ENCODE results near the gene CUL2. TPM values are rescaled to one million over a fixed set of nuclear protein-coding genes. Genes with fewer than 3 reads are reported as not detected.

Gene CUL2
- polyA plus RNA-seq, 1 of the 3 experiments (the other 2 are of a cell fraction) = 13.1 TPM

GRCh38 chr10:34999532-34999931 is 90.6 kb downstream of the CUL2 start:
- no peak overlapping the region for H3K9ac ChIP-seq
- TF ChIP-seq PBX3 (IDR thresholded peaks at IDR 0.05) (no peak), IRF3 (IDR thresholded peaks at IDR 0.05; ENCODE audit: low read depth, low read length) (no peak), MAX (IDR thresholded peaks at IDR 0.05; ENCODE audit: low read depth) (no peak), RAD21 (IDR thresholded peaks at IDR 0.05; ENCODE audit: low read length) (no peak)
- H4K20me1 ChIP-seq (ENCODE audit: insufficient read depth) = no peaks in the 10 kb centered on the region
- no peak overlapping the region for H2AFZ ChIP-seq (ENCODE audit: low read depth)
- ChIA-PET POLR2A (no interaction called here), CTCF (no interaction called here)
- H3K36me3 ChIP-seq (replicated peaks in 1 of 2; ENCODE audit: control insufficient read depth in 1 of 2, insufficient read depth in 2 of 2, low read length in 1 of 2) = peaks cover 0 to 3% of the 10 kb centered on the region in 2 experiments
- H3K4me2 ChIP-seq = no peak overlapping the region
- H3K27me3 ChIP-seq (ENCODE audit: insufficient read depth) = no peaks in the 10 kb centered on the region
- 97% methylated on average over 5 of the region's 5 CpGs for WGBS (ENCODE audit: low lambda C conversion rate)
- H3F3A ChIP-seq (replicated peaks; ENCODE audit: insufficient read depth) = no peaks in the 10 kb centered on the region
- no peaks in the 10 kb centered on the region; a peak in 1 of 4 replicates for H3K4me1 ChIP-seq (ENCODE audit: control insufficient read depth in 1 of 2, insufficient read depth in 2 of 2, low read depth in 1 of 2, low read length in 1 of 2)
- no peak overlapping the region for H3K27ac ChIP-seq (ENCODE audit: low read depth in 2 of 2, low read length in 1 of 2)
- DNase-seq = no peak
- no peaks in the 10 kb centered on the region for H3K9me2 ChIP-seq
- no peaks in the 10 kb centered on the region for H3K79me2 ChIP-seq (ENCODE audit: insufficient read depth)
- no peak overlapping the region for H3K4me3 ChIP-seq (ENCODE audit: low read depth in 2 of 2, low read length in 1 of 2)
- H3K9me3 ChIP-seq = no peaks in the 10 kb centered on the region

GRCh38 chr10:34998940-34999339 is 91.2 kb downstream of the CUL2 start:
- Histone ChIP-seq H2AFZ (ENCODE audit: low read depth) (no peak overlapping the region), H3K9me3 (no peaks in the 10 kb centered on the region), H3K9ac (no peak overlapping the region), H3K36me3 (replicated peaks in 1 of 2; ENCODE audit: control insufficient read depth in 1 of 2, insufficient read depth in 2 of 2, low read length in 1 of 2) (peaks cover 0 to 3% of the 10 kb centered on the region in 2 experiments), H3K4me2 (no peak overlapping the region), H3K4me1 (ENCODE audit: control insufficient read depth in 1 of 2, insufficient read depth in 2 of 2, low read depth in 1 of 2, low read length in 1 of 2) (no peaks in the 10 kb centered on the region; a peak in 1 of 4 replicates), H3K9me2 (no peaks in the 10 kb centered on the region), H4K20me1 (ENCODE audit: insufficient read depth) (no peaks in the 10 kb centered on the region), H3K79me2 (ENCODE audit: insufficient read depth) (no peaks in the 10 kb centered on the region), H3K4me3 (ENCODE audit: low read depth in 2 of 2, low read length in 1 of 2) (no peak overlapping the region), H3K27ac (ENCODE audit: low read depth in 2 of 2, low read length in 1 of 2) (no peak overlapping the region), H3F3A (replicated peaks; ENCODE audit: insufficient read depth) (peaks cover 5% of the 10 kb centered on the region), H3K27me3 (ENCODE audit: insufficient read depth) (no peaks in the 10 kb centered on the region)
- ChIA-PET CTCF (interaction anchor here (0.7 kb wide), 1 partner anchor 13 kb away, joined by 3 read pairs; no protein-coding TSS in a partner anchor), POLR2A (no interaction called here)
- 90% methylated on average over 3 of the region's 3 CpGs for WGBS (ENCODE audit: low lambda C conversion rate)
- DNase-seq = no peak
- no peak for TF ChIP-seq CHD2 (IDR thresholded peaks at IDR 0.05; ENCODE audit: low read length, partially characterized antibody)
- TF ChIP-seq MAX (IDR thresholded peaks at IDR 0.05; ENCODE audit: low read depth) = no peak
- TF ChIP-seq NFIC (IDR thresholded peaks at IDR 0.05; ENCODE audit: borderline replicate concordance) = no peak
- no peak for TF ChIP-seq FOXJ3 (CRISPR knock-in tag; IDR thresholded peaks at IDR 0.05)
- TF ChIP-seq FOXM1 (IDR thresholded peaks at IDR 0.05; ENCODE audit: low read depth) = no peak
- no peak for TF ChIP-seq RFX5 (IDR thresholded peaks at IDR 0.05; ENCODE audit: low read length)
- TF ChIP-seq MXI1 (IDR thresholded peaks at IDR 0.05; ENCODE audit: low read depth, low read length) = no peak

Measured in SK-N-SH (cell line).